ENCODE results near the gene RCCD1. TPM values are rescaled to one million over a fixed set of nuclear protein-coding genes. Genes with fewer than 3 reads are reported as not detected.

The RCCD1 gene
- total and polyA plus RNA-seq, 9 of the 15 experiments (the other 6 are each of a cell fraction or from before 2014, with no cell fraction given) = 11.1 to 51.4 (median 24.7) TPM

DNA sequence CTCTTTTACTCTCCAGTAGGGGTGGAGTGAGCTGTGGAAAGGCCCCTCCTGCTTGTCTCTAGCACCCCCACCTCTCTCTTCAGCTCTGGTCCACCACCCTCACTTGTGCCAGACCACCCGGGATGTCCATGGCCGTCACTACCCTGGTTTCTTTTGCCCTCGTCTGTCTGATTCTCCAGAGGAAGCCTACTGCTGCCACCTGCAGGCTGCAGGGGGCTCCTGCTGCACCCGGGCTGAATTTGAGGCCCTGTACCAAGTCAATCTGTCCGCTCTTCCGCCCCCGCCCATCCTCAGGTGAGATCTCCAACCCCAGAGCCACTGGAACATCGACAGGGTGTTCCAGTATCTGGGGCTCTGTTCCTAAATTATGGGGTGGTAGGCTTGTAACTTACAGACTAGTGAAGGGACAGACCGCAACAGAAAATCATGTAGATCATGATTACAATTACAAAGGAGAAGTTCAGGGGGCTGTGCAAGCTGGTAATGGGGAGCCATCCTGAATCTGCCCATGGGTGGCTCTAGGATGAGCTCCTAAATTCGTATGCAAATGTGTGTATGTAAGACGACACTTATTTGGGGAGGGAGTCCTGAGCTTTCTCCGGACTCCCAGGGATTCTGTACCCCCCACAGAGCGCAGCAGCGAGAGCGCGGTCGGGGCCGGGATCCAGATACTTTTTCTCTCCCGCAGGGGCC is 20.3 kb upstream of the RCCD1 start:
- POLR2A ChIA-PET = interaction anchor here (0.5 to 6.7 kb wide), 14 partner anchors 9 to 320 kb away, joined by 3 to 70 read pairs (median 6); partner anchors contain the start of genes MAN2A2 and RCCD1
- no TSS peak for BruUV-seq (replicated peaks)
- WGBS (ENCODE audit: insufficient coverage, low coverage, missing lambda C conversion rate) = 3% methylated on average over 19 of the region's 19 CpGs
- CTCF ChIA-PET (ENCODE audit: low intra/inter-chr PET ratio) = interaction anchor here (0.5 to 1.0 kb wide), 4 partner anchors 31 to 641 kb away, joined by 3 to 4 read pairs (median 4); no protein-coding TSS in a partner anchor
- ATAC-seq (peak; percentile 54), DNase-seq (ENCODE audit: extremely low read depth in 1 of 4, low spot score in 3 of 4) (peak; percentile 75 to 93 (median 82)), FAIRE-seq (peak; percentile 48)
- Histone ChIP-seq H3K27me3 (ENCODE audit: control insufficient read depth in 2 of 2, insufficient read depth in 2 of 2, low read length in 2 of 2) (no peaks in the 10 kb centered on the region), H3K27ac (ENCODE audit: extremely low read depth, low read depth, low read length) (peak overlapping the region; percentile 65), H3K9me1 (ENCODE audit: control insufficient read depth, insufficient read depth, low read length) (no peaks in the 10 kb centered on the region), H3K4me2 (ENCODE audit: insufficient read depth, low read length) (peak overlapping the region; percentile 93), H3K36me3 (ENCODE audit: control insufficient read depth, insufficient read depth, low read length) (peaks cover 32% of the 10 kb centered on the region), H3K9ac (ENCODE audit: insufficient read depth in 1 of 2, low read depth in 2 of 2, low read length in 2 of 2) (peak overlapping the region; percentile 77 to 95; a peak in 3 of 4 replicates), H3K4me1 (replicated peaks in 1 of 2; ENCODE audit: control insufficient read depth in 2 of 2, insufficient read depth in 2 of 2, low read length in 2 of 2) (peaks cover 41 to 64% of the 10 kb centered on the region in 2 experiments), H2AFZ (ENCODE audit: low read depth, low read length) (peak overlapping the region; percentile 91), H3K79me2 (ENCODE audit: control insufficient read depth, insufficient read depth, low read length) (peaks cover 46% of the 10 kb centered on the region), H4K20me1 (replicated peaks; ENCODE audit: control insufficient read depth, insufficient read depth, low read length) (no peaks in the 10 kb centered on the region), H3K9me3 (replicated peaks; ENCODE audit: control insufficient read depth, insufficient read depth, low read depth, low read length) (no peaks in the 10 kb centered on the region), H3K4me3 (peak overlapping the region; percentile 80)
- intact Hi-C loops (cut with micrococcal nuclease) (loop anchor here (1.0 to 10.0 kb wide), 7 partner anchors 98 to 640 kb away; no protein-coding TSS in a partner anchor), in situ Hi-C loops (cut with MboI) (no loop called here)
- TF ChIP-seq, protein P1, sequence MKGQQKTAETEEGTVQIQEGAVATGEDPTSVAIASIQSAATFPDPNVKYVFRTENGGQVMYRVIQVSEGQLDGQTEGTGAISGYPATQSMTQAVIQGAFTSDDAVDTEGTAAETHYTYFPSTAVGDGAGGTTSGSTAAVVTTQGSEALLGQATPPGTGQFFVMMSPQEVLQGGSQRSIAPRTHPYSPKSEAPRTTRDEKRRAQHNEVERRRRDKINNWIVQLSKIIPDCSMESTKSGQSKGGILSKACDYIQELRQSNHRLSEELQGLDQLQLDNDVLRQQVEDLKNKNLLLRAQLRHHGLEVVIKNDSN (CRISPR knock-in tag; IDR thresholded peaks at IDR 0.05) = 0 out of 2 replicates have a peak, but pooled peaks have one; percentile 7
- peak; percentile 33 for TF ChIP-seq TBP (optimal IDR thresholded peaks at IDR 0.05; ENCODE audit: low read depth, low read length)
- TF ChIP-seq NONO (IDR thresholded peaks at IDR 0.05; ENCODE audit: low read depth in 2 of 2, low read length in 1 of 2) = 0 out of 4 replicates have a peak, but pooled peaks of 1 of the 2 experiments have one; percentile 34
- no peak for TF ChIP-seq ZBED1 (IDR thresholded peaks at IDR 0.05)
- TF ChIP-seq RAD21 (CRISPR knock-in tag; conservative IDR thresholded peaks at IDR 0.05 in 1 of 2, IDR thresholded peaks at IDR 0.05 in 1 of 2) = peak; percentile 61 to 82
- TF ChIP-seq EGR1 (conservative IDR thresholded peaks at IDR 0.05) = peak; percentile 90
- TF ChIP-seq, protein P2, sequence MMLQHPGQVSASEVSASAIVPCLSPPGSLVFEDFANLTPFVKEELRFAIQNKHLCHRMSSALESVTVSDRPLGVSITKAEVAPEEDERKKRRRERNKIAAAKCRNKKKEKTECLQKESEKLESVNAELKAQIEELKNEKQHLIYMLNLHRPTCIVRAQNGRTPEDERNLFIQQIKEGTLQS (IDR thresholded peaks at IDR 0.05) = no peak
- TF ChIP-seq, protein P2 (CRISPR knock-in tag; conservative IDR thresholded peaks at IDR 0.05) = peak; percentile 17; the same call in 1 of the 2 replicates
- TF ChIP-seq, protein P3, sequence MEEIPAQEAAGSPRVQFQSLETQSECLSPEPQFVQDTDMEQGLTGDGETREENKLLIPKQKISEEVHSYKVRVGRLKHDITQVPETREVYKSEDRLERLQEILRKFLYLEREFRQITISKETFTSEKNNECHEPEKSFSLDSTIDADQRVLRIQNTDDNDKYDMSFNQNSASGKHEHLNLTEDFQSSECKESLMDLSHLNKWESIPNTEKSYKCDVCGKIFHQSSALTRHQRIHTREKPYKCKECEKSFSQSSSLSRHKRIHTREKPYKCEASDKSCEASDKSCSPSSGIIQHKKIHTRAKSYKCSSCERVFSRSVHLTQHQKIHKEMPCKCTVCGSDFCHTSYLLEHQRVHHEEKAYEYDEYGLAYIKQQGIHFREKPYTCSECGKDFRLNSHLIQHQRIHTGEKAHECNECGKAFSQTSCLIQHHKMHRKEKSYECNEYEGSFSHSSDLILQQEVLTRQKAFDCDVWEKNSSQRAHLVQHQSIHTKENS (CRISPR knock-in tag; IDR thresholded peaks at IDR 0.05) = no peak
- TF ChIP-seq CEBPG (CRISPR knock-in tag; IDR thresholded peaks at IDR 0.05) = no peak
- no peak for TF ChIP-seq CEBPG (tag; conservative IDR thresholded peaks at IDR 0.05 in 1 of 2, IDR thresholded peaks at IDR 0.05 in 1 of 2)
- TF ChIP-seq HCFC1 (IDR thresholded peaks at IDR 0.05; ENCODE audit: low read depth, low read length) = peak; percentile 27; the same call in 1 of the 2 replicates
- TF ChIP-seq SMARCA4 (IDR thresholded peaks at IDR 0.05) = 0 out of 2 replicates have a peak, but pooled peaks have one; percentile 9
- TF ChIP-seq, protein P4, sequence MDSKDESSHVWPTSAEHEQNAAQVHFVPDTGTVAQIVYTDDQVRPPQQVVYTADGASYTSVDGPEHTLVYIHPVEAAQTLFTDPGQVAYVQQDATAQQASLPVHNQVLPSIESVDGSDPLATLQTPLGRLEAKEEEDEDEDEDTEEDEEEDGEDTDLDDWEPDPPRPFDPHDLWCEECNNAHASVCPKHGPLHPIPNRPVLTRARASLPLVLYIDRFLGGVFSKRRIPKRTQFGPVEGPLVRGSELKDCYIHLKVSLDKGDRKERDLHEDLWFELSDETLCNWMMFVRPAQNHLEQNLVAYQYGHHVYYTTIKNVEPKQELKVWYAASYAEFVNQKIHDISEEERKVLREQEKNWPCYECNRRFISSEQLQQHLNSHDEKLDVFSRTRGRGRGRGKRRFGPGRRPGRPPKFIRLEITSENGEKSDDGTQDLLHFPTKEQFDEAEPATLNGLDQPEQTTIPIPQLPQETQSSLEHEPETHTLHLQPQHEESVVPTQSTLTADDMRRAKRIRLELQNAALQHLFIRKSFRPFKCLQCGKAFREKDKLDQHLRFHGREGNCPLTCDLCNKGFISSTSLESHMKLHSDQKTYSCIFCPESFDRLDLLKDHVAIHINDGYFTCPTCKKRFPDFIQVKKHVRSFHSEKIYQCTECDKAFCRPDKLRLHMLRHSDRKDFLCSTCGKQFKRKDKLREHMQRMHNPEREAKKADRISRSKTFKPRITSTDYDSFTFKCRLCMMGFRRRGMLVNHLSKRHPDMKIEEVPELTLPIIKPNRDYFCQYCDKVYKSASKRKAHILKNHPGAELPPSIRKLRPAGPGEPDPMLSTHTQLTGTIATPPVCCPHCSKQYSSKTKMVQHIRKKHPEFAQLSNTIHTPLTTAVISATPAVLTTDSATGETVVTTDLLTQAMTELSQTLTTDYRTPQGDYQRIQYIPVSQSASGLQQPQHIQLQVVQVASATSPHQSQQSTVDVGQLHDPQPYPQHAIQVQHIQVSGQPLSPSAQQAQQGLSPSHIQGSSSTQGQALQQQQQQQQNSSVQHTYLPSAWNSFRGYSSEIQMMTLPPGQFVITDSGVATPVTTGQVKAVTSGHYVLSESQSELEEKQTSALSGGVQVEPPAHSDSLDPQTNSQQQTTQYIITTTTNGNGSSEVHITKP (IDR thresholded peaks at IDR 0.05; ENCODE audit: partially characterized antibody) = peak; percentile 31

Data from K562 (cell line).